CD4-positive, alpha-beta T cell treated with Interleukin-15 for 4 hours (primary cell): Measurements from ENCODE around the gene CLDN2.
"Not testable (repeated sequence)": the region's sequence is repeated elsewhere in the genome, so short reads cannot be mapped to it uniquely, and the experiment has no call there.

Experiments used
- DNase-seq: peaks from one replicate; pipeline ENCODE4 v3.0.0-alpha.2; 2020; ENCODE audit warnings: low spot score

CLDN2 gene

DNA sequence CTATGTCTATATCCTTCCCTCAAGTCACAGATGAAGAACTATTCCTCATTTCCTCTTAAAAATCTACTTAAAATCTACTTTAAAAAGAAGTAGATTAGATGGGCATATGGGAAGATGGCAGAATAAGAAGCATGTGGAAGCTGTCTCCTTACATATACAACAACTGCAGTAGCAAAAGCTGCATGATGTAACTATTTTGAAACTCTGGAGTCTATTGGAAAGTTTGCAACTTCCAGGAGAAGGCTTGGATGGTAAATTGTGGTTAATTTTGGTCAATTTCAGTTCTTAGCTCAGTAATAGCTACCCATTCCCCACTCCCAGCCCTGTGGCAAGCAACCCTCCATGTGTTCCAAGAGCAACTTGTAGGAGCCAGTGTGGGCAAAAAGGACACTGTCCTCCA, 42.9 kb downstream of the CLDN2 start:
- no peak for DNase-seq

- DNase-seq: no peak
Observed at GRCh38 chrX:106964290-106964689, 44.1 kb downstream of the CLDN2 start.

DNA sequence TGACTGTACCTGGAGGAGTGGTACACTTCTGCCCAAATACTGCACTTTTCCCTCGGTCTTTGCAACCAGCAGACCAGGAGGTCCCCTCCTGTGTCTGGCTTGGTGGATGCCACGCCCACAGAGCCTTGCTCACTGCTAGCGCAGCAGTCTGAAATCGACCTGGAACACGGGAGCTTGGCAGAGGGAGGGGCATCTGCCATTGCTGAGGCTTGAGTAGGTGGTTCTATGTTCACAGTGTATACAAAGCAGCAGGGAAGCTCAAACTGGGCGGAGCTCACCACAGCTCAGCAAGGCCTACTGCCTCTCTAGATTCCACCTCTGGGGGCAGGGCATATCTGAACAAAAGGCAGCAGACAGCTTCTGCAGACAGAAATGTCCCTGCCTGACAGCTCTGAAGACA, 46.3 kb downstream of the CLDN2 start:
- not testable (repeated sequence) for DNase-seq

DNA sequence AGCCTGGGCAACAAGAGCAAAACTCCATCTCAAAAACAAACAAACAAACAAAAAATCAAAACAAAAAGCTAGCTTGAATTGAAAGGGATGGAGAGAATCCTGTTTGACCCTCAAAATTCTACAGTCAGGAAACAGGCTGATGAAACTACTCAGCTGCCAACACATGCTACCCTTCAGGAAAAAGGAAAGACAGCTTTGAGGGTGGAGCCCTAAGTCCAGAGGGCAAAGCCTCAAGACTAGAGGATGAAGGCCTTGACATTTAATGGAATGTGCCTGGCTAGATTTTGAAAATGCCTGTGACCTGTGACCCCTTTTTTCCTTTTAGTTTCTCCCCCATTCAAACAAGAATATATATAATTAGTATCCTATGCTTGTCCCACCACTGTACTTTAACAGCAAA, 52.7 kb downstream of the CLDN2 start:
- no peak for DNase-seq

GRCh38 chrX:106973433-106974149, 53.4 kb downstream of the CLDN2 start:
- DNase-seq: no peak

DNA sequence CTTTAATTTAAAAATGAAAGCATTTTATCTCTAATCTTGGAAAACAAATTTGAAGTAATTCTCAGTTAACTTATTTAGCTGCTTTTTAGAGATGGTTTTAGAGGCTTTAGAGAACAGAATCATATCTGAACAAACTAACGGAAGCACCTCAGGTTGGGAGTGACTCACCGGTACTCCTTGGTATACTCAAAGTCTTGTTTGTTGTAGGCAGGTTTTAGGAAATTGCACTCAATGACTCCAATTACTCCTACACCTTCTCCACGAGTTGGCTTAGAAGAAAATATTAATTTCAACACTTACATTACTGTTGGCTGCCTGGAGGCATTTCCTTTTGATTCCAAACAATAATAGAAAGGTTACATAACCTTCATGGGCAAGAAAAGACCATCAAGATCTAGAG, 56.2 kb downstream of the CLDN2 start:
- no peak for DNase-seq
